Measurements from ENCODE around the gene C3orf52.

C3orf52 gene

GRCh38 chr3:112123548-112123947 is 37.4 kb downstream of the C3orf52 start:
- H3K36me3 ChIP-seq (ENCODE audit: control insufficient read depth, insufficient read depth, low read length), result no peaks in the 10 kb centered on the region
- H3K27me3 ChIP-seq (ENCODE audit: control insufficient read depth, insufficient read depth, low read length), result no peaks in the 10 kb centered on the region
- peaks cover 29% of the 10 kb centered on the region for H3K4me1 ChIP-seq (ENCODE audit: control insufficient read depth, insufficient read depth, low read length)
- no peak overlapping the region for H3K9ac ChIP-seq (ENCODE audit: low read depth, low read length)
- H3K9me3 ChIP-seq (ENCODE audit: control insufficient read depth, insufficient read depth, low read length), result no peaks in the 10 kb centered on the region
- no peak overlapping the region for H3K4me3 ChIP-seq (ENCODE audit: low read depth, low read length)

GRCh38 chr3:112124907-112125607 is 38.9 kb downstream of the C3orf52 start:
- Histone ChIP-seq H3K27me3 (ENCODE audit: control insufficient read depth, insufficient read depth, low read length) (no peaks in the 10 kb centered on the region), H3K4me3 (ENCODE audit: low read depth, low read length) (no peak overlapping the region), H3K9ac (ENCODE audit: low read depth, low read length) (no peak overlapping the region), H3K9me3 (ENCODE audit: control insufficient read depth, insufficient read depth, low read length) (no peaks in the 10 kb centered on the region), H3K36me3 (ENCODE audit: control insufficient read depth, insufficient read depth, low read length) (no peaks in the 10 kb centered on the region), H3K4me1 (ENCODE audit: control insufficient read depth, insufficient read depth, low read length) (peaks cover 36% of the 10 kb centered on the region)

- no peak overlapping the region for H3K9ac ChIP-seq (ENCODE audit: low read depth, low read length)
- H3K4me1 ChIP-seq (ENCODE audit: control insufficient read depth, insufficient read depth, low read length), result peaks cover 36% of the 10 kb centered on the region
- no peaks in the 10 kb centered on the region for H3K36me3 ChIP-seq (ENCODE audit: control insufficient read depth, insufficient read depth, low read length)
- no peak overlapping the region for H3K4me3 ChIP-seq (ENCODE audit: low read depth, low read length)
- no peaks in the 10 kb centered on the region for H3K9me3 ChIP-seq (ENCODE audit: control insufficient read depth, insufficient read depth, low read length)
- H3K27me3 ChIP-seq (ENCODE audit: control insufficient read depth, insufficient read depth, low read length), result no peaks in the 10 kb centered on the region
Measured at GRCh38 chr3:112126511-112126911, 40.3 kb downstream of the C3orf52 start.

- Histone ChIP-seq H3K9ac (ENCODE audit: low read depth, low read length) (no peak overlapping the region), H3K4me1 (ENCODE audit: control insufficient read depth, insufficient read depth, low read length) (peaks cover 36% of the 10 kb centered on the region), H3K4me3 (ENCODE audit: low read depth, low read length) (no peak overlapping the region), H3K36me3 (ENCODE audit: control insufficient read depth, insufficient read depth, low read length) (no peaks in the 10 kb centered on the region), H3K27me3 (ENCODE audit: control insufficient read depth, insufficient read depth, low read length) (no peaks in the 10 kb centered on the region), H3K9me3 (ENCODE audit: control insufficient read depth, insufficient read depth, low read length) (no peaks in the 10 kb centered on the region)
Measured at GRCh38 chr3:112127522-112128494, 41.6 kb downstream of the C3orf52 start.

- Histone ChIP-seq H3K4me3 (ENCODE audit: low read depth, low read length) (no peak overlapping the region), H3K4me1 (ENCODE audit: control insufficient read depth, insufficient read depth, low read length) (peaks cover 36% of the 10 kb centered on the region)
Measured at GRCh38 chr3:112128843-112129727, 42.9 kb downstream of the C3orf52 start.

GRCh38 chr3:112129925-112130637 is 43.9 kb downstream of the C3orf52 start:
- Histone ChIP-seq H3K4me3 (ENCODE audit: low read depth, low read length) (no peak overlapping the region), H3K27me3 (ENCODE audit: control insufficient read depth, insufficient read depth, low read length) (no peaks in the 10 kb centered on the region), H3K9ac (ENCODE audit: low read depth, low read length) (no peak overlapping the region), H3K9me3 (ENCODE audit: control insufficient read depth, insufficient read depth, low read length) (no peaks in the 10 kb centered on the region), H3K36me3 (ENCODE audit: control insufficient read depth, insufficient read depth, low read length) (no peaks in the 10 kb centered on the region), H3K4me1 (ENCODE audit: control insufficient read depth, insufficient read depth, low read length) (peaks cover 36% of the 10 kb centered on the region)

More at GRCh38 chr3:112128843-112129727, 42.9 kb downstream of the C3orf52 start:
- Histone ChIP-seq H3K9ac (ENCODE audit: low read depth, low read length) (no peak overlapping the region), H3K36me3 (ENCODE audit: control insufficient read depth, insufficient read depth, low read length) (no peaks in the 10 kb centered on the region), H3K27me3 (ENCODE audit: control insufficient read depth, insufficient read depth, low read length) (no peaks in the 10 kb centered on the region), H3K9me3 (ENCODE audit: control insufficient read depth, insufficient read depth, low read length) (no peaks in the 10 kb centered on the region)

- H3K36me3 ChIP-seq (ENCODE audit: control insufficient read depth, insufficient read depth, low read length), result no peaks in the 10 kb centered on the region
- H3K4me3 ChIP-seq (ENCODE audit: low read depth, low read length), result no peak overlapping the region
- no peak overlapping the region for H3K9ac ChIP-seq (ENCODE audit: low read depth, low read length)
- H3K27me3 ChIP-seq (ENCODE audit: control insufficient read depth, insufficient read depth, low read length), result no peaks in the 10 kb centered on the region
- H3K4me1 ChIP-seq (ENCODE audit: control insufficient read depth, insufficient read depth, low read length), result peaks cover 31% of the 10 kb centered on the region
- H3K9me3 ChIP-seq (ENCODE audit: control insufficient read depth, insufficient read depth, low read length), result no peaks in the 10 kb centered on the region
Measured at GRCh38 chr3:112130638-112130993, 44.4 kb downstream of the C3orf52 start.

GRCh38 chr3:112131111-112131510 is 44.9 kb downstream of the C3orf52 start:
- no peaks in the 10 kb centered on the region for H3K36me3 ChIP-seq (ENCODE audit: control insufficient read depth, insufficient read depth, low read length)
- H3K9me3 ChIP-seq (ENCODE audit: control insufficient read depth, insufficient read depth, low read length), result no peaks in the 10 kb centered on the region
- H3K27me3 ChIP-seq (ENCODE audit: control insufficient read depth, insufficient read depth, low read length), result no peaks in the 10 kb centered on the region
- no peak overlapping the region for H3K9ac ChIP-seq (ENCODE audit: low read depth, low read length)
- H3K4me3 ChIP-seq (ENCODE audit: low read depth, low read length), result no peak overlapping the region
- peaks cover 28% of the 10 kb centered on the region for H3K4me1 ChIP-seq (ENCODE audit: control insufficient read depth, insufficient read depth, low read length)

GRCh38 chr3:112132088-112132487 is 45.9 kb downstream of the C3orf52 start:
- Histone ChIP-seq H3K4me1 (ENCODE audit: control insufficient read depth, insufficient read depth, low read length) (peaks cover 28% of the 10 kb centered on the region), H3K4me3 (ENCODE audit: low read depth, low read length) (no peak overlapping the region), H3K9ac (ENCODE audit: low read depth, low read length) (no peak overlapping the region), H3K27me3 (ENCODE audit: control insufficient read depth, insufficient read depth, low read length) (no peaks in the 10 kb centered on the region), H3K36me3 (ENCODE audit: control insufficient read depth, insufficient read depth, low read length) (no peaks in the 10 kb centered on the region), H3K9me3 (ENCODE audit: control insufficient read depth, insufficient read depth, low read length) (no peaks in the 10 kb centered on the region)

GRCh38 chr3:112132554-112132953 is 46.4 kb downstream of the C3orf52 start:
- no peak overlapping the region for H3K4me3 ChIP-seq (ENCODE audit: low read depth, low read length)
- H3K9ac ChIP-seq (ENCODE audit: low read depth, low read length), result no peak overlapping the region
- no peaks in the 10 kb centered on the region for H3K9me3 ChIP-seq (ENCODE audit: control insufficient read depth, insufficient read depth, low read length)
- no peaks in the 10 kb centered on the region for H3K27me3 ChIP-seq (ENCODE audit: control insufficient read depth, insufficient read depth, low read length)
- H3K36me3 ChIP-seq (ENCODE audit: control insufficient read depth, insufficient read depth, low read length), result no peaks in the 10 kb centered on the region
- H3K4me1 ChIP-seq (ENCODE audit: control insufficient read depth, insufficient read depth, low read length), result peaks cover 27% of the 10 kb centered on the region

GRCh38 chr3:112132975-112133448 is 46.8 kb downstream of the C3orf52 start, which contains the start of gene GCSAM:
TSS of gene GCSAM (minus strand) at chr3:112133248. CDS start at chr3:112133120, 128 bp downstream.
- Histone ChIP-seq H3K4me3 (ENCODE audit: low read depth, low read length) (no peak within 1 kb of the TSS), H3K36me3 (ENCODE audit: control insufficient read depth, insufficient read depth, low read length) (no peaks in the 10 kb centered on the region), H3K27me3 (ENCODE audit: control insufficient read depth, insufficient read depth, low read length) (no peaks in the 10 kb centered on the region), H3K4me1 (ENCODE audit: control insufficient read depth, insufficient read depth, low read length) (peaks cover 27% of the 10 kb centered on the region), H3K9ac (ENCODE audit: low read depth, low read length) (no peak within 1 kb of the TSS), H3K9me3 (ENCODE audit: control insufficient read depth, insufficient read depth, low read length) (no peaks in the 10 kb centered on the region)

Measured in iPS-15b (cell line).